ENCODE data around the gene CCDC124. TPM values are rescaled to one million over a fixed set of nuclear protein-coding genes. Genes with fewer than 3 reads are reported as not detected.

Gene CCDC124
- total and polyA plus RNA-seq, 2 experiments from 2014 or later = 19.4 to 97.7 TPM

GRCh38 chr19:17922138-17922537, 10.7 kb upstream of the CCDC124 start:
- DNase-seq (ENCODE audit: low spot score) = no peak
- Histone ChIP-seq H3K4me1 (ENCODE audit: insufficient read depth) (no peaks in the 10 kb centered on the region), H2AFZ (no peak overlapping the region), H4K20me1 (ENCODE audit: insufficient read depth, poor library complexity, severe bottlenecking) (no peaks in the 10 kb centered on the region), H3K4me2 (no peak overlapping the region), H3K27me3 (no peaks in the 10 kb centered on the region), H3K9me3 (ENCODE audit: low read depth) (no peaks in the 10 kb centered on the region), H3K9me2 (replicated peaks; ENCODE audit: insufficient read depth) (no peaks in the 10 kb centered on the region), H3K27ac (no peak overlapping the region), H3K4me3 (no peak overlapping the region), H3K36me3 (replicated peaks; ENCODE audit: insufficient read depth, low read depth) (no peaks in the 10 kb centered on the region), H3K79me2 (no peaks in the 10 kb centered on the region)
- TF ChIP-seq EZH2phosphoT487 (IDR thresholded peaks at IDR 0.05; ENCODE audit: low read depth, severe bottlenecking, unreplicated experiment) = no peak
- no peak for TF ChIP-seq EZH2 (IDR thresholded peaks at IDR 0.05; ENCODE audit: borderline replicate concordance)
- no peak for TF ChIP-seq CTCF (IDR thresholded peaks at IDR 0.05; ENCODE audit: poor library complexity)
- 56% methylated on average over 3 of the region's 3 CpGs for WGBS (ENCODE audit: low lambda C conversion rate, missing lambda C conversion rate)

- H3K4me3 ChIP-seq = no peak overlapping the region
- no peaks in the 10 kb centered on the region for H3K9me2 ChIP-seq (replicated peaks; ENCODE audit: insufficient read depth)
- H3K79me2 ChIP-seq = no peaks in the 10 kb centered on the region
- no peaks in the 10 kb centered on the region for H3K36me3 ChIP-seq (replicated peaks; ENCODE audit: insufficient read depth, low read depth)
- H2AFZ ChIP-seq = no peak overlapping the region
- no peak for TF ChIP-seq CTCF (IDR thresholded peaks at IDR 0.05; ENCODE audit: poor library complexity)
- no peak for TF ChIP-seq EZH2phosphoT487 (IDR thresholded peaks at IDR 0.05; ENCODE audit: low read depth, severe bottlenecking, unreplicated experiment)
- TF ChIP-seq EZH2 (IDR thresholded peaks at IDR 0.05; ENCODE audit: borderline replicate concordance) = no peak
- H3K4me2 ChIP-seq = no peak overlapping the region
- no peak overlapping the region for H3K27ac ChIP-seq
- no peaks in the 10 kb centered on the region for H3K9me3 ChIP-seq (ENCODE audit: low read depth)
- no peaks in the 10 kb centered on the region for H3K4me1 ChIP-seq (ENCODE audit: insufficient read depth)
- DNase-seq (ENCODE audit: low spot score) = no peak
- no peaks in the 10 kb centered on the region for H4K20me1 ChIP-seq (ENCODE audit: insufficient read depth, poor library complexity, severe bottlenecking)
- H3K27me3 ChIP-seq = no peaks in the 10 kb centered on the region
- WGBS (ENCODE audit: low lambda C conversion rate, missing lambda C conversion rate) = 88% methylated on average over 4 of the region's 4 CpGs
These were observed 6.8 kb upstream of the CCDC124 start for GRCh38 chr19:17926044-17926443.

GRCh38 chr19:17929056-17929455, 3.8 kb upstream of the CCDC124 start:
- peaks cover 7% of the 10 kb centered on the region for H3K4me1 ChIP-seq (ENCODE audit: insufficient read depth)
- no peaks in the 10 kb centered on the region for H3K27me3 ChIP-seq
- H3K4me3 ChIP-seq = no peak overlapping the region
- no peaks in the 10 kb centered on the region for H4K20me1 ChIP-seq (ENCODE audit: insufficient read depth, poor library complexity, severe bottlenecking)
- WGBS (ENCODE audit: low lambda C conversion rate, missing lambda C conversion rate) = 82% methylated on average over 4 of the region's 4 CpGs
- TF ChIP-seq CTCF (IDR thresholded peaks at IDR 0.05; ENCODE audit: poor library complexity) (no peak), EZH2phosphoT487 (IDR thresholded peaks at IDR 0.05; ENCODE audit: low read depth, severe bottlenecking, unreplicated experiment) (no peak), EZH2 (IDR thresholded peaks at IDR 0.05; ENCODE audit: borderline replicate concordance) (no peak)
- H3K9me2 ChIP-seq (replicated peaks; ENCODE audit: insufficient read depth) = no peaks in the 10 kb centered on the region
- no peaks in the 10 kb centered on the region for H3K9me3 ChIP-seq (ENCODE audit: low read depth)
- no peak for DNase-seq (ENCODE audit: low spot score)
- H3K27ac ChIP-seq = no peak overlapping the region
- H3K36me3 ChIP-seq (replicated peaks; ENCODE audit: insufficient read depth, low read depth) = no peaks in the 10 kb centered on the region
- no peak overlapping the region for H2AFZ ChIP-seq
- H3K4me2 ChIP-seq = no peak overlapping the region
- peaks cover 11% of the 10 kb centered on the region for H3K79me2 ChIP-seq
